Activated T-cell treated with anti-CD3 and anti-CD28 coated beads, Interleukin-2, amount 50 U/mL, for 4 hours (primary cell): ENCODE results near the gene GOLGA6L7. TPM values are rescaled to one million over a fixed set of nuclear protein-coding genes. Genes with fewer than 3 reads are reported as not detected.
"Not testable (repeated sequence)": the region's sequence is repeated elsewhere in the genome, so short reads cannot be mapped to it uniquely, and the experiment has no call there.

Experiments
- ATAC-seq, 2 donors: fragments of 200-7000 bp; cut with Tn5 transposase; one replicate each; pipeline ENCODE4 v1.10.0; 2021
- DNase-seq: peaks from one replicate; pipeline ENCODE4 v3.0.0-alpha.2; 2020
- H3K27me3 Mint-ChIP-seq: one replicate; pipeline ENCODE4 v1.8.0; 2021; ENCODE audit warnings: low read depth, mixed read lengths
- H3K36me3 Mint-ChIP-seq: one replicate; pipeline ENCODE4 v1.8.0; 2022; ENCODE audit warnings: mixed read lengths; ENCODE audit not compliant: insufficient read depth
- H3K4me1 Mint-ChIP-seq: one replicate; pipeline ENCODE4 v1.8.0; 2021; ENCODE audit warnings: low read depth, mixed read lengths
- H3K4me3 Mint-ChIP-seq: one replicate; pipeline ENCODE4 v1.8.0; 2021; ENCODE audit warnings: mild to moderate bottlenecking, moderate library complexity, mixed read lengths
- H3K9me3 Mint-ChIP-seq: one replicate; pipeline ENCODE4 v1.8.0; 2021; ENCODE audit warnings: mixed read lengths
- total RNA-seq, 3 donors: library from RNA; stranded (reverse); gene quantifications; one replicate each; pipeline ENCODE4 v1.2.1, GENCODE V29; 2021

Gene GOLGA6L7
- total RNA-seq, 3 donors from 2014 or later = not detected

- H3K4me3 Mint-ChIP-seq, H3K4me1 Mint-ChIP-seq, DNase-seq, H3K36me3 Mint-ChIP-seq, ATAC-seq, H3K9me3 Mint-ChIP-seq, H3K27me3 Mint-ChIP-seq: not testable (repeated sequence)
These were observed 4.9 kb downstream of the GOLGA6L7 start for GRCh38 chr15:28843520-28843919.

GRCh38 chr15:28842210-28842609, 6.2 kb downstream of the GOLGA6L7 start:
- H3K27me3 Mint-ChIP-seq, ATAC-seq, H3K36me3 Mint-ChIP-seq, H3K9me3 Mint-ChIP-seq, DNase-seq, H3K4me1 Mint-ChIP-seq, H3K4me3 Mint-ChIP-seq: not testable (repeated sequence)

DNA sequence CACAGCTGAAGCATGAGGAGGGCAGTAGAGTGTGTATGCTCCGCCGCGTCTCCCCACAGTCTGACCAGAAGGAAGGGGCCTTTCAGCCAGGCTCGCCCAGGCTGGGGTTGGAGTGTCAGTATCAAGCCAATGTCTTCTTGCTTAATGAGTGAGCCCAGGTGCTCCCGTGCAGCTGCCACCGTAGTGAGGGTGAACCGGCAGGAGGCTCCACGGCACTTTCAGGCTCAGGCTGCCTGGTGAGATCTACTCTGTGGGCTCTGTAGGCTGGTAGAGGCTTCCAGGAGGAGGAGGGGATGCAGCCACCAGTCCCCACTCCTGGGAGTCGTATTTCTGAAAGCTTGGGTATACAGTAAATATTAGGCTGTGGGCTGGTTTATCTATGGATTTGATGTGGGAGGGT, 8.2 kb downstream of the GOLGA6L7 start:
- not testable (repeated sequence) for DNase-seq, H3K4me3 Mint-ChIP-seq, H3K27me3 Mint-ChIP-seq, H3K9me3 Mint-ChIP-seq, H3K36me3 Mint-ChIP-seq, H3K4me1 Mint-ChIP-seq, ATAC-seq

GRCh38 chr15:28834957-28835585, 13.4 kb downstream of the GOLGA6L7 start:
- H3K36me3 Mint-ChIP-seq, H3K4me3 Mint-ChIP-seq, ATAC-seq, H3K9me3 Mint-ChIP-seq, DNase-seq, H3K4me1 Mint-ChIP-seq, H3K27me3 Mint-ChIP-seq: not testable (repeated sequence)

GRCh38 chr15:28831897-28832587, 16.4 kb downstream of the GOLGA6L7 start:
- ATAC-seq (peak; percentile 95), DNase-seq (peak; percentile 56)
- H3K4me3 Mint-ChIP-seq = peak overlapping the region; percentile 81
- not testable (repeated sequence) for H3K4me1 Mint-ChIP-seq, H3K27me3 Mint-ChIP-seq, H3K36me3 Mint-ChIP-seq, H3K9me3 Mint-ChIP-seq

DNA sequence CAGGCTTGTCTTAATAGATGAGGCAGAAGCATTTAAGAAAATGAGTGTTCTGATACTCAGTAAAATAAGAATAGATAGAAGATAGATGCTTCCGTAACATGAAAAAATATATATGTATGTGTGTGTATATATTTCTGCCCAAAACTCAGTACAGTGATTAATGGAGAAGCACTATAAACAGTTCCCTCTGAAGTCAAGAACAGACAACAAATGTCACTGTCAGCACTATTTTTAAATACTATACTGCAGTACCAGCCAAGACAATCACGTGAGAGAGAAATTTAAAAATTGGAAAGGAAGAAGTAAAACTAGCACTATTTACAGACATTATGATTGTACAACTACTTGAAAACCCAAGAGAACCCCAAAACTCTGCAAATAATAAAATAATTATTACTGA, 27.0 kb downstream of the GOLGA6L7 start:
- H3K9me3 Mint-ChIP-seq, DNase-seq, H3K27me3 Mint-ChIP-seq, H3K36me3 Mint-ChIP-seq, H3K4me3 Mint-ChIP-seq, ATAC-seq: not testable (repeated sequence)
- peaks cover 11% of the 10 kb centered on the region for H3K4me1 Mint-ChIP-seq

GRCh38 chr15:28819930-28820295, 28.5 kb downstream of the GOLGA6L7 start:
- not testable (repeated sequence) for H3K9me3 Mint-ChIP-seq, H3K4me3 Mint-ChIP-seq, H3K36me3 Mint-ChIP-seq, ATAC-seq, H3K27me3 Mint-ChIP-seq, DNase-seq
- H3K4me1 Mint-ChIP-seq = peaks cover 11% of the 10 kb centered on the region

DNA sequence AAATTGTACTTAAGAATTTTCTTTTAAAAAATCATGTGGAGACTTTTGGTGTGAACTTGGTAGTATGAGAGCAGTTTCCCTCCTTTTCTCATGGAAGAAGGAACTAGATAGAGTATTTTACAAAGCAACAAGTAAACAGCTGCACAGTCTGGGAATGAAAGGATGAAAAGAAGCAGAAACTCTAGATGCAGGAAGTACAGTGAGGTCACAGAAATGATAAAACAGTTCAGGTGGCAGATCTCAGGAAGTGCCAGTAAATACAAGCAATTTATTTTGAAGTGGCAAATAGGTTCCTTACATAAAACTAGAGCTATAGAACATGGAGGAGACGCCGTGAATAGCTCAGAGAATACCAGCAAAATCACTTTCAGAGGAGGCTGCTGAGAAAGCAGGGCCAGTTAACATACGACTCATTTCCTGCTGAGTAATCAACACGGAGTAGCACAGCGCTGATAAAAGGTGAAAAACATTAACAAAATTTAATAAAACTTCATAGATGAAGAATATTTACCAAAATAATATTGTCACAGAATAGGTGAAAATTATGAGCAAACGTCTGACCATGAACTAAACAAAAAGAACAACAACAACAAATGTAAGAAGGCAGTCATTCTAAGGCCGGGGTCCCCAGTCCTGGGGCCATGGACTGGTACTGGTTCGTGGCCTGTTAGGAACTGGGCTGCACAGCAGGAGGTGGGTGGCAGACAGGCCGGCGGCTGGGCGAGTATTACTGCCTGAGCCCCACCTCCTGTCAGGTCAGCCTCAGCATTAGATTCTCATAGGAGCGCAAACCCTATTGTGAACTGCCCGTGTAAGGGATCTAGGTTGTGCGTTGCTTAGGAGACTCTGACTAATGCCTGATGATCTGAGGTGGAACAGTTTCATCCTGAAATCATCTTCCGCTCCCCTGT, 29.2 kb downstream of the GOLGA6L7 start:
- H3K4me1 Mint-ChIP-seq = peaks cover 11% of the 10 kb centered on the region
- not testable (repeated sequence) for H3K27me3 Mint-ChIP-seq, H3K4me3 Mint-ChIP-seq, H3K9me3 Mint-ChIP-seq, DNase-seq, H3K36me3 Mint-ChIP-seq
- ATAC-seq = peak; percentile 98 to 99

GRCh38 chr15:28818168-28818567, 30.3 kb downstream of the GOLGA6L7 start:
- not testable (repeated sequence) for H3K9me3 Mint-ChIP-seq, H3K36me3 Mint-ChIP-seq, DNase-seq, ATAC-seq, H3K27me3 Mint-ChIP-seq, H3K4me3 Mint-ChIP-seq
- peaks cover 19% of the 10 kb centered on the region for H3K4me1 Mint-ChIP-seq

DNA sequence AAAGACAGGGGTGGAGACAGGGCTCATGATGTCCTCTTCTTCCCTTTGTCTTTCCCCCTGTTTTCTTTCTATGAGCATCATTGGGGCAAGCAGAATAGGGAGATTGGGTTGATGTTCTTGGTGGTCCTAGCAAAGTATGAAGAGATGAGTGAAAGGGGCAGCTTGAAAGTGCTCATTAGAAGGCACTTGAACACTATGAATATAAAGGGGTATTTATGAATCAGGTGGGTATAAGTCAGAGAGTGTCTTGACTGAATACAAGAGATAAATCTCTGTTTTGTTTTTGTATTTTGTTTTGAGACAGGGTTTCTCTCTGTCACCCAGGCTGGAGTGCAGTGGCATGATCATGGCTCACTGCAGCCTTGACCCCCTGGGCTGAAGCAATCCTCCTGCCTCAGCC, 34.4 kb downstream of the GOLGA6L7 start:
- H3K27me3 Mint-ChIP-seq, H3K9me3 Mint-ChIP-seq, H3K4me3 Mint-ChIP-seq, H3K36me3 Mint-ChIP-seq, DNase-seq: not testable (repeated sequence)
- peaks cover 19% of the 10 kb centered on the region for H3K4me1 Mint-ChIP-seq
- ATAC-seq = peak in 1 of 2 donors; percentile 58

DNA sequence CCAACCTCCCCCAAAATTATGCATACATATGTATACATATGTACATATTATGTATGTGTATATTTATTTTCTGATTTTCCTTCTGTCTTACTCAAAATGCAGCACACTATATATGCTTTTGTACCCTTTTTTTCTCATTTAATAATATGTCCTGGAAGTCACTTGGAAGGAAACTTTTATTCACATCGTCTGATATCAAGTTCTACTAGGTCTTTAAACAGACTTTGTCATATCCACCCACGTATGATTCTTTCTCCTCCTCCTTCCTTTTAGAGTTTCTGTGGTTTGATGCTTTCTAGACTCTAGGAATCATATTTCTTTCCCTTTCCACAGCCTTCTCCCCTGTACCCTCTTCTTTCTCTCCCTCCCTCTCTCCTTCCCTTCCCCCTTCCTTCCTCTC, 35.1 kb downstream of the GOLGA6L7 start:
- not testable (repeated sequence) for H3K4me3 Mint-ChIP-seq, H3K9me3 Mint-ChIP-seq, H3K36me3 Mint-ChIP-seq, DNase-seq, H3K27me3 Mint-ChIP-seq
- peak; percentile 80 to 84 for ATAC-seq
- H3K4me1 Mint-ChIP-seq = peaks cover 14% of the 10 kb centered on the region

DNA sequence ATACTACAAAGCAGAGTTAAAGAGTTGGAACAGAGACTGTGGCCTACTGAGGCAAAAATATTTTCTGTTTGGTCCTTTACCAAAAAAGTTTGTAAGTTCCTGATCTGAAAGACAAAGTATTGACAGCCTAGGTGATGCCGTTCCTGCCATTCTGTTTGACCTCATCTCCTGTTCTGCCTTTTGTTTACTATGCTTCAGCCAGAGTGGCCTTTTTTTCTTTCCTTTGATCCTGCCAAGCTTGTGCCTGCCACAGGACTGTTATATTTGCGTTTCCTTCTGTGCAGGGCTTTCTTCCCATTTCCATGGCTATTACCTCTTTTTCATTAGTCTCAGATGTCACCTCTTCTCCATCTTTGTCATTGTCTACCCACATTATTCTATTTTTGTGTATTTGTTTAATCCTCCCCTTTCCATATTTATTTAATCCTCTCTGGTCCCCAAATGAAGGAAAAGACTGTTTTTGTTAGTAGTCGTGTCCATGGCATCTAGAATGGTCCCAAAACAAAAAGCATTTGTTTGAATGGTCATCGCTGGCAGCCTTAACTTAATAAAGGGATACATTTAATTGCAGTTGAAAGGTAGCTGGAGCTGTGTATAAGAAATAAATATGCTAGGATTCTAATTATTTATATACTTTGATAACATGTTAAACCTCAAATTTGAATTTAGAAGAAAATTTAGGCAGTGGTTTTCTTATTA, 36.4 kb downstream of the GOLGA6L7 start:
- peaks cover 11% of the 10 kb centered on the region for H3K4me1 Mint-ChIP-seq
- not testable (repeated sequence) for H3K9me3 Mint-ChIP-seq, H3K36me3 Mint-ChIP-seq, DNase-seq, ATAC-seq, H3K27me3 Mint-ChIP-seq, H3K4me3 Mint-ChIP-seq

GRCh38 chr15:28810444-28810843, 38.0 kb downstream of the GOLGA6L7 start:
- not testable (repeated sequence) for H3K9me3 Mint-ChIP-seq, H3K36me3 Mint-ChIP-seq, ATAC-seq, H3K27me3 Mint-ChIP-seq, H3K4me3 Mint-ChIP-seq, DNase-seq
- H3K4me1 Mint-ChIP-seq = peaks cover 11% of the 10 kb centered on the region

- H3K4me3 Mint-ChIP-seq, H3K4me1 Mint-ChIP-seq, ATAC-seq, H3K36me3 Mint-ChIP-seq, DNase-seq, H3K9me3 Mint-ChIP-seq, H3K27me3 Mint-ChIP-seq: not testable (repeated sequence)
These were observed 40.3 kb downstream of the GOLGA6L7 start for GRCh38 chr15:28808136-28808535.
